MM.1S (cell line): ENCODE data around the gene TAF4B.

Experiments used
- DNase-seq: peaks from one replicate; pipeline ENCODE4 v3.0.0-alpha.2; 2015
- H2AFZ ChIP-seq: fragments of 300-600 bp; sonication (generic); 2 replicates; pipeline ENCODE4 v1.6.0; 2016; ENCODE audit warnings: antibody characterized with exemption, low read length
- H3F3A ChIP-seq: fragments of 300-600 bp; sonication (generic); 2 replicates; pipeline ENCODE4 v1.6.1; 2016; ENCODE audit warnings: mild to moderate bottlenecking, antibody characterized with exemption, low read length, moderate library complexity, mixed read lengths; ENCODE audit not compliant: insufficient read depth
- H3K27ac ChIP-seq: fragments of 300-600 bp; sonication (generic); 2 replicates; pipeline ENCODE4 v1.5.1; 2016; ENCODE audit warnings: mild to moderate bottlenecking, low read length
- H3K27me3 ChIP-seq: fragments of 300-600 bp; sonication (generic); replicated peaks from 2 replicates; pipeline ENCODE4 v1.6.0; 2016; ENCODE audit warnings: low read length; ENCODE audit not compliant: insufficient read depth
- H3K36me3 ChIP-seq: fragments of 300-600 bp; sonication (generic); replicated peaks from 2 replicates; pipeline ENCODE4 v1.6.1; 2016; ENCODE audit warnings: mild to moderate bottlenecking, low read length, mixed read lengths; ENCODE audit not compliant: insufficient read depth
- H3K4me1 ChIP-seq: fragments of 300-600 bp; sonication (generic); 2 replicates; pipeline ENCODE4 v1.6.1; 2016; ENCODE audit warnings: low read length, mixed read lengths
- H3K4me2 ChIP-seq: fragments of 300-600 bp; sonication (generic); 2 replicates; pipeline ENCODE4 v1.6.0; 2016; ENCODE audit warnings: low read depth, low read length
- H3K4me3 ChIP-seq: fragments of 300-600 bp; sonication (generic); 2 replicates; pipeline ENCODE4 v1.5.1; 2016; ENCODE audit warnings: low read length, mixed read lengths
- H3K79me2 ChIP-seq: fragments of 300-600 bp; sonication (generic); 2 replicates; pipeline ENCODE4 v1.6.1; 2016; ENCODE audit warnings: mixed run types, low read length, mixed read lengths
- H3K9ac ChIP-seq: fragments of 300-600 bp; sonication (generic); 2 replicates; pipeline ENCODE4 v1.6.1; 2016; ENCODE audit warnings: low read length, mixed read lengths
- H3K9me2 ChIP-seq: fragments of 300-600 bp; sonication (generic); replicated peaks from 2 replicates; pipeline ENCODE4 v1.6.1; 2016; ENCODE audit warnings: mild to moderate bottlenecking, low read length, mixed read lengths; ENCODE audit not compliant: insufficient read depth
- H3K9me3 ChIP-seq: fragments of 300-600 bp; sonication (generic); replicated peaks from 2 replicates; pipeline ENCODE4 v1.6.1; 2016; ENCODE audit warnings: mild to moderate bottlenecking, low read length, mixed read lengths; ENCODE audit not compliant: insufficient read depth
- H4K20me1 ChIP-seq: fragments of 300-600 bp; sonication (generic); 2 replicates; pipeline ENCODE4 v1.6.1; 2016; ENCODE audit warnings: mild to moderate bottlenecking, low read length, moderate library complexity, mixed read lengths; ENCODE audit not compliant: insufficient read depth
- CTCF ChIP-seq: fragments of 300-600 bp; sonication (generic); IDR thresholded peaks from 2 replicates; pipeline ENCODE4 v1.5.1; 2016; ENCODE audit warnings: antibody characterized with exemption, low read length, mixed read lengths
- EZH2 ChIP-seq: fragments of 300-600 bp; sonication (generic); optimal IDR thresholded peaks from 2 replicates; pipeline ENCODE3; 2017; ENCODE audit warnings: low read depth, mild to moderate bottlenecking, antibody characterized with exemption, low read length, mixed read lengths
- EZH2phosphoT487 ChIP-seq: fragments of 300-600 bp; sonication (generic); IDR thresholded peaks from 2 replicates; pipeline ENCODE4 v1.6.1; 2018; ENCODE audit warnings: antibody characterized with exemption, low read length

TAF4B gene

DNA sequence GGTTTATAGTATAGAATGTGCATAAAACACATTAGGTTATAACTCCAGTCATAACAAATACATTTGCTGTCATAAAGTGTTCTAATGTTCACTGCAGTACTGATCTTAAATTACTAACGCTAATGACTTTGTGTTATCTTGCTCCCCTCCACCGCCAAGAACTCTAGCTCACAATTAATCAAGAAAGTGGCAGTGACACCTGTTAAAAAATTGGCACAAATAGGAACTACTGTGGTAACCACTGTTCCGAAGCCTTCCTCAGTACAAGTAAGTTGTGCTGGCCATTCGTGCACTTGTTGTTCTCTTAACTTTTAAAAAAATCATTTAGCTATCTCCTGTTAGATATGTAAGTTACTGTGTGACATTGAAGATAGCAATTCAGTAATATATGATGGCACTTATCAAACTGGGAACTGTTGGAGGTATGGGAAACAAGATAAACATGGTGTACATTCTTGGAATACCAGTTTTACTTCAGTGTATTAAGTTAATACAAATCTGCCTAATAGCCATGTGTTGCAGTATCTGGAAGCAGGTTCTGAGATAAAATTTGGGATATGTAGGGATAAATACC is 41.2 kb downstream of the TAF4B start:
- Histone ChIP-seq H3K9me2 (no peaks in the 10 kb centered on the region), H3F3A (no peaks in the 10 kb centered on the region), H2AFZ (no peak overlapping the region), H3K4me1 (no peaks in the 10 kb centered on the region), H4K20me1 (no peaks in the 10 kb centered on the region), H3K27me3 (no peaks in the 10 kb centered on the region), H3K9ac (no peak overlapping the region), H3K27ac (no peak overlapping the region), H3K4me3 (no peak overlapping the region), H3K4me2 (no peak overlapping the region), H3K36me3 (0 out of 2 replicates have a peak, but pooled peaks cover 4% of the 10 kb centered on the region), H3K9me3 (no peaks in the 10 kb centered on the region), H3K79me2 (peaks cover 34% of the 10 kb centered on the region)
- DNase-seq: no peak
- TF ChIP-seq EZH2phosphoT487 (no peak), CTCF (no peak), EZH2 (no peak)

GRCh38 chr18:26268454-26268853 is 42.2 kb downstream of the TAF4B start:
- no peaks in the 10 kb centered on the region for H3K4me1 ChIP-seq
- H3K27ac ChIP-seq: no peak overlapping the region
- H3K4me3 ChIP-seq: no peak overlapping the region
- no peak for DNase-seq
- peaks cover 25% of the 10 kb centered on the region for H3K79me2 ChIP-seq
- H3K36me3 ChIP-seq: 0 out of 2 replicates have a peak, but pooled peaks cover 4% of the 10 kb centered on the region
- H3K9me2 ChIP-seq: no peaks in the 10 kb centered on the region
- no peak overlapping the region for H2AFZ ChIP-seq
- H3K9ac ChIP-seq: no peak overlapping the region
- no peaks in the 10 kb centered on the region for H3F3A ChIP-seq
- no peaks in the 10 kb centered on the region for H4K20me1 ChIP-seq
- no peak overlapping the region for H3K4me2 ChIP-seq
- no peak for TF ChIP-seq EZH2
- TF ChIP-seq CTCF: no peak
- no peak for TF ChIP-seq EZH2phosphoT487
- H3K9me3 ChIP-seq: no peaks in the 10 kb centered on the region
- no peaks in the 10 kb centered on the region for H3K27me3 ChIP-seq

DNA sequence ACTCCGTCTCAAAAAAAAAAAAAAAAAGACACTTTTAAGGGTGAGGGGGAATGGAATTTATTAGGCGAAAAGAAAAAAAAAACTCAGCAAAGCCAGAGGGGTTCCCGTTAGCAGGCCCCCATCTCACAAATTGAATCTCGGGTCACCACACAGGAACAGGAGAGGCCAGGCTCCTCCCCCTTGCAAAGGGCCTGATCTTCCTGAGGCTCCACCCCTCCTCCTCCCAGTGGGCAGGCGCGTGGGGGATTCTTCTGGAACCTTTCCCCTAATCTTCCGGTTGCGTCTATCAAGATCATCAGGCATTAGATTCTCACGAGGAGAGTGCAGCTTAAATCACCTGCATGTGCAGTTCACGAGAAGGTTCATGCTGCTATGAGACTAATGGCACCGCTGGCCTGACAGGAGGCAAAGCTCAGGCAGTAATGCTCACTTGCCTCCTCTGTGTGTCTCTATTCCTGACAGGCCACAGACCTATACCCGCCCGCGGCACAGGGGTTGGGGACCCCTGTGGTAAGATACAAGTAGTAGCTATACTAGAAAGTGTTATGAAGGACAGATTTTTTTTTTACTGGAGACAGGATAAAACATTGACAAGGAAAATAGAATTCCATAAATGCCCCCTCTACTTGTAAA is 45.8 kb downstream of the TAF4B start:
- Histone ChIP-seq H3K9me3 (no peaks in the 10 kb centered on the region), H3K4me3 (no peak overlapping the region), H3K4me1 (no peaks in the 10 kb centered on the region), H3K36me3 (peaks cover 10% of the 10 kb centered on the region; the same call in 1 of the 2 replicates), H4K20me1 (no peaks in the 10 kb centered on the region), H2AFZ (no peak overlapping the region), H3K9ac (no peak overlapping the region), H3K27ac (no peak overlapping the region), H3K9me2 (no peaks in the 10 kb centered on the region), H3K4me2 (no peak overlapping the region), H3K27me3 (no peaks in the 10 kb centered on the region), H3K79me2 (0 out of 2 replicates have a peak, but pooled peaks cover 3% of the 10 kb centered on the region), H3F3A (no peaks in the 10 kb centered on the region)
- TF ChIP-seq CTCF: no peak
- no peak for TF ChIP-seq EZH2phosphoT487
- TF ChIP-seq EZH2: no peak
- no peak for DNase-seq
